ENCODE measurements around the gene GPR37.

GPR37 gene

GRCh38 chr7:124724079-124724478 is 41.5 kb downstream of the GPR37 start:
- DNase-seq, result no peak

DNA sequence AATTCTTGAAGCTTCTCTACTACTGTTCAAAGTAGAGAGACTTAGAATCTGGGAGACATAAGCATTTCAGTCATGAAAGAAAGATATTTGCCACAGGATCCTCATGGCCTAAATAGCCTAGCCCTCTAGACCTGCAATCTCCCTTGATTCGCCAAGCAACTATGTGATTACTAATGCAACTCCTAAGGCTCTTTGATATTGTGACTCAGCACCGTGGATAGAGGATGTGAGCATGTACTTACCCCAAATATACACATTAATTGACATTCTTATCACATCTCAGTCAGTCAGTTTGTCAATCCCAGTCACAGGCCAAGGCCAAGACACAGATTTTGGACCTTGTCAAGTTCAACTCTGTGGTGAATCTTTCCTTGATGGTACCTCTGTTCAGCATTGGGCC is 42.6 kb downstream of the GPR37 start:
- no peak for DNase-seq

- DNase-seq, result no peak
Observed at GRCh38 chr7:124722292-124722691, 43.3 kb downstream of the GPR37 start.

DNA sequence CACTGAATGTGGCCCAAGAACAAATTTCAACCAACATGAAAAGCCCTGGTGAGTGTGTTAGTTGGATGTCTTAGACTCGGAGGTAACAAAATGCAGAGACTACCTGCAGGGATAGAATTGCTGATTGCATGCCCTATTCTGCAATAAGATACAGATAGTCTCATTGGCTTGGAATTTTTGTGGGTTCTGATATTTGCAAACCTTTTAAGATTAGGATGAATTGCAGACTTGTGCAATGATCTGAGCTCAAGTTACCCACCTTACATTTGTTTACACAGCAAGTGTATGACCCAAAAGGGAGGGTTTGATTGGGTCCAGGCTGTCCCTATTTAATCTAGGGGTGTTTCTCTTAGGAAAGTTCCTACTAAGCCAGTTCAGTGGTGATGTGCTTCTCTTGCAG is 45.4 kb downstream of the GPR37 start:
- DNase-seq, result no peak

GRCh38 chr7:124718032-124718766 is 47.4 kb downstream of the GPR37 start:
- DNase-seq, result no peak

DNA sequence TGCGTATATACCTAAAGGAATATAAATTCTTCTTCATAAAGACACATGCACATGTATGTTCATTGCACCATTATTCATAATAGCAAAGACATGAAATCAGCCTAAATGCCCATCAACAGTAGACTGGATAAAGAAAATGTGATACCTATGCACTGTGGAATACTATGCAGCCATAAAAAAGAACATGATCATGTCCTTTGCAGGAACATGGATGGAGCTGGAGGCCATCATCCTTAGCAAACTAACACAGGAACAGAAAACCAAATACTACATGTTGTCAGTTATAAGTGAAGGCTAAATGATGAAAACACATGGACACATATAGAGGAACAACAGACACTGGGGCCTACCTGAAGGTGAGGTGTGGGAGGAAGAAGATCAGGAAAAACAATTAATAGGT is 48.7 kb downstream of the GPR37 start:
- DNase-seq, result no peak

- DNase-seq, result no peak
Observed at GRCh38 chr7:124713086-124713485, 52.5 kb downstream of the GPR37 start.

DNA sequence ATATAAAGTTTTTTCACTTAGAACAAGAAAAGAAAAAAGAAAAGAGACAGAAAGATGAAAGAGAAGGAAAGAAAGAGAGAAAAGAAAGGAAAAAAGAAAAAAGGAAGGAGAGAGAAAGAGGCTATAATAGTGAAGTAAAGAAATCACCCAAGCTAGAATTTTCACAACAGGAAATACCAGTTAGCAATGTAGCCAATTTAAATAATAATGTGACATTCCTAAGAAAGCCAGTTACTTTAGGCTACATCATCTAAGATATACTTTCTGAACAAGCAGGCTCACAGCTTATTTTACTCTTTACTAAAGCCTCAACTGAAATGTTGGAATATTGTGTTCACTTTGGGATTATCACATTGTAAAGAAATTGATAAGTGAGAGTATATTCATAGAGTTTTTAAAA is 53.6 kb downstream of the GPR37 start:
- DNase-seq, result no peak

GRCh38 chr7:124702385-124702784 is 63.2 kb downstream of the GPR37 start:
- DNase-seq, result no peak

DNA sequence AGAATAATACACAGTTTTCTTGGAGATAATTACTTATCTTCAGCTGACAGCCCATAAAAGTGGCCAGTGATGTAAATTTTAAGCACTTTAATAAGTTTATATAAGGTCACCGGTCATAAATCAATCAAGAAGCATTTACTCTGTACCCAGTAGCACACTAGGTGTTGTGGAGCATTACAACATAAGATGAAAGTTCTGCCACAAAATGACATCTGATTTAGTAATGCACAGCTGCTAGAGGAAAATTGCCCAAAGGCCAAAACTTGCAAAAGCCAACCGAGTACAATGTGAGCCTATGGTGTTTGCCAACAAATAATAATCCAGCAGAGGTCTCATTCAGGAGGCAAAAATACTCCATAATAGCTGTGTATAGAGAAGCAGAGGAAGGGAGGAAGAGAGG is 63.6 kb downstream of the GPR37 start:
- DNase-seq, result no peak

GRCh38 chr7:124700655-124701054 is 64.9 kb downstream of the GPR37 start:
- DNase-seq, result no peak

DNA sequence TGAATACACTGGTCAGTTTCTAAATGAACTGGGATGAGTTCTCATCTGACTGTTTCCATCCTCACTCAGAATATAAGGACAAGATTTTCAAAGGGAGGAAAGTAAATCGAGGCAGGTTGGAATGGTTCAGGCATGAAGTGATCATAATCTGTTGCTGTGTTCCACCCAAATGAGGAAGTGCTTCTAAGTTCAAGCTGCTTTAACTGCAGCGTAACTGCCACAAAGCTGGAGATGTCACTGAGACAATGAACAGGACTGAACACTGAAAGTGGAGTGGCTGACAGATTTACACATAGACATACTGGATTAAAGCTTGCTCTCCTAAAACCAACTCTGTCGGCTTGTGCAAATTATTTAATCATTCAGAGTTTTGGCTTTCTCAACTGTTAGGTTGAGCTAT is 66.6 kb downstream of the GPR37 start:
- DNase-seq, result no peak

- DNase-seq, result no peak
Observed at GRCh38 chr7:124697746-124698145, 67.8 kb downstream of the GPR37 start.

Data from inflammatory macrophage (primary cell).